Measurements from ENCODE around the gene ATP11B.

- TF ChIP-seq CTCF (conservative IDR thresholded peaks at IDR 0.05; ENCODE audit: low read depth, low read length) (no peak), EZH2 (IDR thresholded peaks at IDR 0.05; ENCODE audit: low read length, unreplicated experiment) (no peak), EZH2phosphoT487 (IDR thresholded peaks at IDR 0.05; ENCODE audit: borderline replicate concordance, low read length) (no peak)
Observed at GRCh38 chr3:182919866-182920357, 126.6 kb downstream of the ATP11B start.

Data from PC-3 (cell line).